Large intestine (tissue), 3 donors: ENCODE results near the gene ZNF792. TPM values are rescaled to one million over a fixed set of nuclear protein-coding genes. Genes with fewer than 3 reads are reported as not detected.
"Not testable (repeated sequence)": the region's sequence is repeated elsewhere in the genome, so short reads cannot be mapped to it uniquely, and the experiment has no call there.

Source experiments
- DNase-seq, 2 donors: peaks; one replicate each; pipeline versions ENCODE4 v3.0.0 to v3.0.0-alpha.2; 2013
- H3K27ac ChIP-seq: one replicate; pipeline ENCODE4 v1.5.1; 2013; ENCODE audit warnings: low read length
- H3K27me3 ChIP-seq: 2 replicates; pipeline ENCODE4 v1.6.1; 2013; ENCODE audit warnings: low read length; ENCODE audit not compliant: control insufficient read depth, insufficient read depth
- H3K36me3 ChIP-seq: 2 replicates; pipeline ENCODE4 v1.6.1; 2013; ENCODE audit warnings: low read length; ENCODE audit not compliant: control insufficient read depth, insufficient read depth
- H3K4me1 ChIP-seq: one replicate; pipeline ENCODE4 v1.6.1; 2013; ENCODE audit warnings: low read length; ENCODE audit not compliant: control insufficient read depth, insufficient read depth
- H3K4me3 ChIP-seq: one replicate; pipeline ENCODE4 v1.5.1; 2013; ENCODE audit warnings: low read length
- H3K9me3 ChIP-seq: one replicate; pipeline ENCODE4 v1.6.1; 2013; ENCODE audit warnings: mild to moderate bottlenecking, low read depth, low read length, moderate library complexity; ENCODE audit not compliant: control insufficient read depth
- WGBS: methylation state at CpG from one replicate; pipeline ENCODE4 v1.1.5; 2013; ENCODE audit warnings: low lambda C conversion rate; ENCODE audit not compliant: insufficient coverage; 5-methylcytosine and 5-hydroxymethylcytosine counted together
- polyA plus RNA-seq: library from polyadenylated mRNA; unstranded; fragments of 120-200 nt; gene quantifications from one replicate; pipeline ENCODE4 v1.2.1, GENCODE V29; 2013

The ZNF792 gene
- polyA plus RNA-seq, 1 donor, result 5.1 TPM

DNA sequence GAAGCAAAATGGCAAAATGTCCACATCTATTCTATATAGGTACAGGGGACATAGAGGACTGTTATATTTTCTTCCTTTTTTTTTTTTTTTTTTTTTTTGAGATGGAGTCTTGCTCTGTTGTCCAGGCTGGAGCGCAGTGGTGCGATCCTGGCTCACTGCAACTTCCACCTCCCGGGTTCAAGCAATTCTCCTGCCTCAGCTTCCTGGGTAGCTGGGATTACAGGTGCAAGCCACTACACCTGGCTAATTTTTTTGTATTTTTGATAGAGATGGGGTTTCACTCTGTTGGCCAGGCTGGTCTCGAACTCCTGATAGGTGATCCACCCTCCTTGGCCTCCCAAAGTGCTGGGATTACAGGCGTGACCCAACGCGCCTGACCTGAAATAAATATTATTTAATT is 34.2 kb upstream of the ZNF792 start:
- DNase-seq, H3K36me3 ChIP-seq, H3K4me3 ChIP-seq, H3K27ac ChIP-seq, H3K9me3 ChIP-seq, H3K27me3 ChIP-seq: not testable (repeated sequence)
- H3K4me1 ChIP-seq, result peaks cover 28% of the 10 kb centered on the region
- WGBS, result no CpG with 5 or more reads among the region's 7 CpGs

- 78% methylated on average over 2 of the region's 8 CpGs for WGBS
- Histone ChIP-seq H3K4me1 (peaks cover 22% of the 10 kb centered on the region), H3K27ac (no peak overlapping the region)
Observed at GRCh38 chr19:34997071-34997617, 33.1 kb upstream of the ZNF792 start.

DNA sequence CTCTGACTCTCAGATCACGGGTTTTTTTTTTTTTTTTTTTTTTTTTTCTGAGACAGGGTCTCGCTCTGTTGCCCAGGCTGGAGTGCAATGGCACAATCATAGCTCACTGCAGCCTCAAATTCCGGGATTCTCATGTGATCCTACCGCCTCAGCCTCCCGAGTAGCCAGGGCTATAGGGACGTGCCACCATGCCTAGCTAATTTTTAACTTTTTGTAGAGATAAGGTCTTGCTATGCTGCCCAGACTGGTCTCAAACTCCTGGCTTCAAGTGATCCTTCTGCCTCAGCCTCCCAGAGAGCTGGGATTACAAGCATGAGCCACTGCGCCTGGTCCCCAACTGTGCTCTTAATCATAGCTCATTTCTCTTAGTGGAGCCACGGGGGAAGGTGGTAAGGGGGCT is 31.5 kb upstream of the ZNF792 start:
- no peak for DNase-seq
- Histone ChIP-seq H3K4me3 (no peak overlapping the region), H3K27me3 (no peaks in the 10 kb centered on the region), H3K4me1 (peaks cover 20% of the 10 kb centered on the region), H3K27ac (no peak overlapping the region), H3K36me3 (no peaks in the 10 kb centered on the region), H3K9me3 (peaks cover 4% of the 10 kb centered on the region)
- no CpG with 5 or more reads among the region's 8 CpGs for WGBS

More at GRCh38 chr19:34997071-34997617, 33.1 kb upstream of the ZNF792 start:
- H3K4me3 ChIP-seq, result no peak overlapping the region
- no peaks in the 10 kb centered on the region for H3K27me3 ChIP-seq
- no peaks in the 10 kb centered on the region for H3K36me3 ChIP-seq
- no peak for DNase-seq
- H3K9me3 ChIP-seq, result peaks cover 4% of the 10 kb centered on the region

DNA sequence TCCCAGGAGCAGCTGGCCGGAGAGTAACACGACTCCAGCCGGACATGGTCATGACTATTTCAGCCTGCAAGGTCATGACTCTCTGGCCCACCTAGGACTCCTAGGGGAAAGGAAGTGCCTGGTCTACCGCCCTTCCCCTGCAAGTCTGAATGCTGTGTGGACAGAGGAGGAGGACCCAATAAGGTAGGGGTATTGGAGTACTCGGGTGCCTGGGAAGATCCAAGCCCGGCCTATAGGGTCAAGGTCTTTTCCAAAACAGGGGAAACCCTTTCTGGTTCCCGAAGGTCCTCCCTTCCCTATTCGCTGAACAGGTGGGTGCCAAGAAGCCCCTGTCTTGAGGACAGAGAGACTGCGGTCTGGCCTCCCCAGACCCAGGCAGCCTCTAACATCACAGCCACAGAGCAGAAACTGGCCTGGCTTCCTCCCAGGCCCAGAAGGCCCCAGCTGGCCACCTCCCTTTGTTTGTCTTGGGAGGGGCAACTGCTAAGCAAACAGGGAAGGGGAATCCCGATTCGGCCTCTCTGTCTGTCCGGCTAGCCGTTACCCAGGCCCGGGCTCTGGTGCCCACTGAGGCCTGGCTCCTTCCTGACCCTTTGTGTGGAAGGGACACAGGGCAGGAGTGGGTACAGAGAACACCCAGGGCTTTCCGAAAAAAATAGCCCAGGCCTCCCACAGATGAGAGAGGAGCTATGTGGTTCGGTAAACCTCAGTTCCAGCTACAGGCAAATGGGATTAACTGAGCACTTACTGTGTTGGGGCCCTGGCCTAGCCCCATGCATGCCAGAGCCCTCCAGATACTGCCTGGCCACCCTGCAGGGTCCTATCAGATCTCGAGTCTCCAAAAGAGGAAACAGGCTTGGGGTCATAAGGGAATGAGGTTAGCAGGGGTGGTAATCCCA is 30.9 kb upstream of the ZNF792 start:
- H3K9me3 ChIP-seq, result peaks cover 4% of the 10 kb centered on the region
- H3K4me3 ChIP-seq, result no peak overlapping the region
- H3K4me1 ChIP-seq, result peaks cover 20% of the 10 kb centered on the region
- no peaks in the 10 kb centered on the region for H3K27me3 ChIP-seq
- WGBS, result no CpG with 5 or more reads among the region's 17 CpGs
- DNase-seq, result no peak
- H3K36me3 ChIP-seq, result no peaks in the 10 kb centered on the region
- H3K27ac ChIP-seq, result no peak overlapping the region

DNA sequence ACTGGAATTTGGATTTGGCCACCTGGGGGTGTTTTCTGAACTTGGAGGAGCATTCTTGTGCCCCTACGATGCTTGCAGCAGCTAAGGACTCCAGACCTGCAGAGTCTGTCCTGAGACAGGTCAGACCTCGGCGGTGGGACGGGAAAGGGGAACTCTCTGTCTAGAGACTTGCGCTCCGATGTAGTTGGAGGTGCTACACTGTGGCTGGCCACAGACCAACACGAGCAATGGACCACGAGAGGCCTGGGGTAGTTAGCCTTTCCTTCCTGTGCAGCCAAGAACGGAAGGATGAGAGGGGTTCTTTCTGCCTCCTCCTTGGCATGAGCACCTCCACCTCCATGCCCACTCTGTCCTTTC is 30.2 kb upstream of the ZNF792 start:
- Histone ChIP-seq H3K36me3 (no peaks in the 10 kb centered on the region), H3K4me3 (no peak overlapping the region), H3K4me1 (peaks cover 16% of the 10 kb centered on the region)

DNA sequence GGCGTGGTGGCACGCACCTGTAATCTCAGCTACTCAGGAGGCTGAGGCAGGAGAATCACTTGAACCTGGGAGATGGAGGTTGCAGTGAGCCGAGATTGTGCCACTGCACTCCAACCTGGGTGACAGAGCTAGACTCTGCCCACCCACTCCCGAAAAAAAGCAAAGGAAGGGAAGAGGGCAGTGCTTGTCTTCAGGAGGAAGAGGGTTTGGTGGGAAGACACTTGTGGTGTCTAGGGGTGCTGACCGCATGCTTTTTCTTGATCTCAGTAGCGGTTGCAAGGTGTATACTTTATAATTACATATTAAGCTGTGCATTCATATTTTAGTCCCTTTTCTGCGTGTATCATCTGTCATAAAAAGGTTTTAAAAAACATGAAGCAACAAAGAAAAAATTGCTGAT is 28.6 kb upstream of the ZNF792 start:
- not testable (repeated sequence) for H3K4me3 ChIP-seq, H3K9me3 ChIP-seq, H3K4me1 ChIP-seq, H3K27ac ChIP-seq, H3K27me3 ChIP-seq, DNase-seq, H3K36me3 ChIP-seq
- 83% methylated on average over 1 of the region's 7 CpGs for WGBS

More for the DNA sequence above, 30.2 kb upstream of the ZNF792 start:
- H3K9me3 ChIP-seq, result peaks cover 4% of the 10 kb centered on the region
- DNase-seq, result no peak
- H3K27me3 ChIP-seq, result no peaks in the 10 kb centered on the region
- whole genome bisulfite sequencing, result no CpG with 5 or more reads among the region's 9 CpGs
- no peak overlapping the region for H3K27ac ChIP-seq

DNA sequence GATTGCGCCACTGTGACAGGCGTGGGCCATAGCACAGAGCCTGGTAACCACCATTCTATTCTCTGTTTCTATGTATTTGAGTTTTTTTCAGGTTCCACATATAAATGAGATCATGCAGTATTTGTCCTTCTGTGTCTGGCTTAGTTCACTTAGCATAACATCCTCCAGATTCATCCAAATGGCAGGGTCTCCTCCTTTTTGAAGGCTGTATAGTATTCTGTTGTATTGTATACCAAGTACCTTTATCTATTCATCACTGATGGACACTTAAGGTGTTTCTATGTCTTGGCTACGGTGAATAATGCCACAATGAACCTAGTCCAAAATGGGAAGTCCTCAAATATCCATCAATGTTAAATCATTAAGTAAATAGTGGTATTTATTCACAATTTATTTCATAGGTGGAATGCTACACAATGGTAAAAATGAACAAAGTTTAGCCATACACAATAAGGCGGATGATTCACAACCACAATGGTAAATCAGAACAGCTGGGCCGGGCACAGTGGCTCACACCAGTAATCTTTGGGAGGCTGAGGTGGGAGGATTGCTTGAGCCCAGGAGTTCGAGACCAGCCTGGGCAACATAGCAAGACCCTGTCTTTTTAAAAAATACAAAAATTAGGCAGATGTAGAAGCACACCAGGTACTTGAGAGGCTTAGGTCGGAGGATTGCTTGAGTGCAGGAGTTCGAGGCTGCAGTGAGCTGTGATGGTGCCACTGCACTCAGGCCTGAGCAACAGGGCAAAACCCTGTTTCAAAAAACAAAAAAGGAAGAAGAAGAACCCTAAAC is 27.7 kb upstream of the ZNF792 start:
- H3K36me3 ChIP-seq, result no peaks in the 10 kb centered on the region
- H3K27me3 ChIP-seq, result no peaks in the 10 kb centered on the region
- H3K4me3 ChIP-seq, result no peak overlapping the region
- H3K27ac ChIP-seq, result no peak overlapping the region
- no peak for DNase-seq
- peaks cover 8% of the 10 kb centered on the region for H3K4me1 ChIP-seq
- H3K9me3 ChIP-seq, result peaks cover 4% of the 10 kb centered on the region
- WGBS, result no CpG with 5 or more reads among the region's 8 CpGs

GRCh38 chr19:34990578-34991192 is 26.7 kb upstream of the ZNF792 start:
- Histone ChIP-seq H3K4me1 (peaks cover 10% of the 10 kb centered on the region), H3K9me3 (peaks cover 4% of the 10 kb centered on the region), H3K27ac (no peak overlapping the region), H3K4me3 (no peak overlapping the region), H3K27me3 (no peaks in the 10 kb centered on the region), H3K36me3 (no peaks in the 10 kb centered on the region)
- no peak for DNase-seq
- WGBS, result 100% methylated on average over 4 of the region's 13 CpGs

GRCh38 chr19:34989298-34989697 is 25.3 kb upstream of the ZNF792 start:
- WGBS, result no CpG with 5 or more reads among the region's 6 CpGs
- no peak overlapping the region for H3K4me3 ChIP-seq

GRCh38 chr19:34988119-34988518 is 24.1 kb upstream of the ZNF792 start:
- no peaks in the 10 kb centered on the region for H3K36me3 ChIP-seq
- no peaks in the 10 kb centered on the region for H3K9me3 ChIP-seq
- no peak for DNase-seq
- no peak overlapping the region for H3K4me3 ChIP-seq
- H3K4me1 ChIP-seq, result peaks cover 3% of the 10 kb centered on the region
- no CpG with 5 or more reads among the region's 1 CpG for WGBS
- no peak overlapping the region for H3K27ac ChIP-seq
- no peaks in the 10 kb centered on the region for H3K27me3 ChIP-seq

More at GRCh38 chr19:34989298-34989697, 25.3 kb upstream of the ZNF792 start:
- DNase-seq, result no peak
- H3K27me3 ChIP-seq, result no peaks in the 10 kb centered on the region
- no peak overlapping the region for H3K27ac ChIP-seq
- no peaks in the 10 kb centered on the region for H3K36me3 ChIP-seq
- H3K9me3 ChIP-seq, result no peaks in the 10 kb centered on the region
- peaks cover 3% of the 10 kb centered on the region for H3K4me1 ChIP-seq
